ENCODE measurements around the gene ITGB6.

ITGB6 gene

DNA sequence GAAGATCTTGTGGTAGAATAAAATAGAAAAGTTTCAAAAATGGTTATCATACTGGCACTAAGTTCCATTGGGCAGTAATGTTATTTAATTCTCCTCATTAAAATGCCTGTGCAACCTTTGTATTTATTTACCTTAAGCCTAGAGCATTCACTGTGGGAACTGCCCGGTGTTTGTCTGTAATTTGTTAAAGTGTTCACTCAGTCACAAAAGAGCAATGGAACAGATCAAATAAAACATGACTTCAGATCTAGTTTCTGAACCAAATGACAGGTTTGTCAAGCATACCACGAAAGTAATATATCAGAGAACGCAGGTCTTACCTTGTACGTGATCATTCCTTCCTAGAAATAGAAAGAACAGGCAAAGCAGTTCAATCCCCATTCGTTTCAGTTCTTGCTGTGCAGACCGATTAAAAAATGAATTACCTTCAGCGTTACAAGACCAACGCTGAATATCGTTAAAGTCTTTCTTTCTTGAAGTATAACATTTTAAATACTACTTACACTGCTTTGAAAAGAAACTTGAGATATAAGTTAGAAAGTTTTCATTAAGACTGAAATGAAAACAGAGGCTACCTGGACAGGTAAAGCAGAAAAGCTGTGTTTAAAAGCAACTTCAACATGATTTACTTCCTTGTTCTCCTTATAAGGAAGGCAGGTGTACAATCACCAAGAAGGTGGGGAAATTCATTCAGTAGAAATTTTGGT, at the start of gene ITGB6:
ITGB6 (minus strand) TSS at position 590 of the 707 bp plus-strand sequence; CDS start at position 381, 209 bp downstream.
- DNase-seq (ENCODE audit: low read depth): no peak

DNA sequence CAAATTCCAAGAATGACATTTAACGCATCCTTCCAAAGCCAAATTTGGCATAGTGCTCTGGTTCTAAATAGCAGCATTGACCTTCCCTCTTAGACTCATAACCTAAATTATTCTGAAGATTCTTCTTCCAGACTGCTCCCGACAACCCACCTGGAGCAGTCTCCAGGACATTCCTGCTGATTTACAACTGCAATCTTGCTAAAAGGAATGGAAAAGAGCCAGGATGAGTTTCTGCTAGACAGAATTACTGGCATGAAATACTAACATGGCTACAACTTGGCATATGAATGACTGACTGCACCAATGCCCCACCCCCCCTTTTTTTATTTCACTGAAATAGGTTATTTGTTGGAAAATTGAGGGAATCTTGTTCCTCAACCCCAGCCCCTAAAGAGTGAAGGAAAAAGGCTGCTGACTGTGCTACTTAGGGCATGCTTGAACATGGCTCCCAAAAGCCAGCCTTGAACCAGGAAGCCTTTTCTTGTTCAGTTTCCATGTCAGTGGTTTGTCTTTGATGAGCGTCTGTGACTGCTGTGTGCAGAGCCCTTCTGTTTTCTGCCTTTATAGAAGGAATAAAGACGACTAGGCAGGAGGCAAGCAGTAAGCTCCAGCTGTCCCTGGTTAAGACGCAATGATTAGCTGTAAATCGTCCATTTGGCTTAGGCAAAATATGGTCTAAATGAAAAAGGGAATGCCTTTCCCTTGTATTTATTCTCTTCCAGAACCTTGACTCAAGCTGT, 47.4 kb upstream of the ITGB6 start:
- no peak for DNase-seq (ENCODE audit: low read depth)

GRCh38 chr2:160246356-160246755, 46.3 kb upstream of the ITGB6 start:
- no peak for DNase-seq (ENCODE audit: low read depth)

GRCh38 chr2:160245614-160246155, 45.6 kb upstream of the ITGB6 start:
- DNase-seq (ENCODE audit: low read depth): no peak

GRCh38 chr2:160242893-160243564, 43.0 kb upstream of the ITGB6 start:
- no peak for DNase-seq (ENCODE audit: low read depth)

DNA sequence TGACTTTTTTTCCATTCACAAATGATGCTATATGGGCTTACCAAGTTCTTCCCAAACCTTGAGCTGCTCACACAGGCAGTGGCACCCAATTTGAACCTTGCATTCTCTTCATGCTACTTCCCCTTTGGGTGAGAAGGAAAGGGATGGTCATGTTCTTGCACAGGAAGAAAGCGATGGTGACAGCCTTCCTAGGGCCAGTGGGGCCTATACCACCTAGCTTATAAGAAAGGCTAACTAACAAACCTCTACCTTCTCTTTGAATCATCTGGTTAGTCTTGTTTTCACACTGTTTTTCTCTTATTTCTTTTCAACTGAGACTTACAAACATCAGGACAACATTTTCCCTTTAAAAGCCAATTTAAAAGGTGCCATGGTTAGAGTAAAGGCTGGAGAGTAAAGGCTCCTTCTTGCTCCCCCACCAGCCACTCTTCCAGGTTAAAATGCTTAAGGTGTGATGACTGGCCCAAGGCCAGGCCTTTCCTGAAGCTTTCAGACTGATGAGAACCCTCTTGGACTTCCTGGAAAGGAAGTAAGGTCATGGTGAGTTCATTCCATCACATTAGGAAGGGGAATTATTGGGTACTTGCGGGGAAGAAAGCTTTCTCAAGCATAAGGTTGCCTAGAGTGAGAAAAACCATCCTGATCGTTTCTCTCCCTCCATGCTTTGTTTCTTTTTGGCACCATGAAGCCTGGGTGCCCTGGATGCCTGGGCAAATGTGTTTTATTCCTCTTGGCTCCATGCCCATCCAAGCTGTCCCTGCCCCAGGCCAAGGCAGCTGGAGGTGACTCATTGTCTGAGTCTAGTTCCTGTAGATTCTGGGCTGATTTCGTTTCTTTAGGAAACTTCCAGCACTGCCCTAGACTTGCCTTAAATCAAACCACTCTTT, 41.4 kb upstream of the ITGB6 start:
- DNase-seq (ENCODE audit: low read depth): no peak

DNA sequence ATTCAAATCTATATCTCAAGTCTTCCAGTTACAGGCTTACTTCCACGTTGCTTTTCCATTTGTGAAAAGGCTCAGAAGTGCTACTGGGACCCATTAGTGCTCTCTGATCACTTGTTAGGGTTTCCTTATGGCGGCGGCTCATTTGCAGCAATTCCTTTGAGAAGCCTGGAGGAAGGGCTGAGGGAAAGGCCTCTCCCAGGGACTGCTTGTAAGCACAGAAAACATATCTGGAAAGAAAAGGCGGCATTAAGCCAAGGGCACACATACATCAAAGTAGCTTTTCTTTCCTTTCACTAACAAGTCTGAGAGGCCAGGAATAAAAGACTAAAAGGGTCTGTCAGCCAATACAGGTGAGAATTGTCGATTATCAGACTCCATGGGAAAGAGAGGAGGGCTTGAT, 39.4 kb upstream of the ITGB6 start:
- no peak for DNase-seq (ENCODE audit: low read depth)

- no peak for DNase-seq (ENCODE audit: low read depth)
These were observed 38.3 kb upstream of the ITGB6 start for GRCh38 chr2:160238392-160238791.

DNA sequence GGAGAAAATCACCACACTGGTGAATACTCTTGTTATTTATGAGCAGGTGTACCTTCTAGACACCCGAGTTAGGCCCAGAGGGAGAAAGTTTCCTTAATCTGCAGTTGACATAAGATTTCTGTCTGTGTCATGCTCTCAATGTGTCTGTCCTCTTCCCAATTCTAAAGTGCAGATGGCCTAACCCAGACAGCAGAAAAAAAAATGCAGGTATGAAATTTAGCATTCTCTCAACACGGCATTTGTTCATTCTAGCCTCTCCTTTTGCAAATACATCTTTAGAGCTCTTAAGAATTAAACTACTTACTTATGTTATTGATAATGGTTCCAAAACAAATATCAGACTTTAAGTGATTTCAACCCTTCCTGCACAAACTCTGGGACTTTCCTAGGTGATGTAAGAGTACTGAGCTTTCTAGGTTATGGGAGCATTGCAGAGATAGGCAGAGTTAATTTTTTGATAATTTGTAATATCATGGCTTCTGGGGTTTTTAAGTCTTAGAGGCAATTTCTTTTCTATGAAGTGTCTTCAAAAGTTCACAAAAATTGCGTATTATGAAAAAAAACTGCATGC, 32.9 kb upstream of the ITGB6 start:
- no peak for DNase-seq (ENCODE audit: low read depth)

DNA sequence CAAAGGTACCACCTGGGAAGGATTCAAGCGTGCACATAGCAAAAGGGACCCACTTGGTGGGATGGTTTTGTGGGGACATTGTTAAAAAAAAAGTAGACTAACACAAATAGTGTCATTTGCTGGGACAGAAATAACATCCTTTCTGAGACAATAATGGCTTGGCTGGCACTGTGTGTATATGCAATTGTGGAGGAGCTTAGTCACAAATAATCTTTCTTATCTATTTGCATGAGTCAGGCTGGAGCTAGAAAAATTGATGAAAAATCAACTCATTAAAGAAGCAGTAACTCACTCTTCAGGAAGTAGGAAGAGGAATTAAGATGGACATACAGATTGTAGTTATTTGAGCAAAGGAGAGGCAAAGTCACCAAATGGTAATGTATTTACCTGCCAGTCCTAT, 29.5 kb upstream of the ITGB6 start:
- DNase-seq (ENCODE audit: low read depth): no peak

GRCh38 chr2:160228141-160228917, 28.3 kb upstream of the ITGB6 start:
- DNase-seq (ENCODE audit: low read depth): no peak

- DNase-seq (ENCODE audit: low read depth): no peak
These were observed 27.3 kb upstream of the ITGB6 start for GRCh38 chr2:160227293-160227915.

- no peak for DNase-seq (ENCODE audit: low read depth)
These were observed 26.3 kb upstream of the ITGB6 start for GRCh38 chr2:160226367-160226766.

- no peak for DNase-seq (ENCODE audit: low read depth)
These were observed 25.6 kb upstream of the ITGB6 start for GRCh38 chr2:160225722-160226121.

GRCh38 chr2:160224507-160224906, 24.4 kb upstream of the ITGB6 start:
- no peak for DNase-seq (ENCODE audit: low read depth)

GRCh38 chr2:160224060-160224459, 24.0 kb upstream of the ITGB6 start:
- no peak for DNase-seq (ENCODE audit: low read depth)

- DNase-seq (ENCODE audit: low read depth): no peak
These were observed 23.5 kb upstream of the ITGB6 start for GRCh38 chr2:160223560-160223959.

DNA sequence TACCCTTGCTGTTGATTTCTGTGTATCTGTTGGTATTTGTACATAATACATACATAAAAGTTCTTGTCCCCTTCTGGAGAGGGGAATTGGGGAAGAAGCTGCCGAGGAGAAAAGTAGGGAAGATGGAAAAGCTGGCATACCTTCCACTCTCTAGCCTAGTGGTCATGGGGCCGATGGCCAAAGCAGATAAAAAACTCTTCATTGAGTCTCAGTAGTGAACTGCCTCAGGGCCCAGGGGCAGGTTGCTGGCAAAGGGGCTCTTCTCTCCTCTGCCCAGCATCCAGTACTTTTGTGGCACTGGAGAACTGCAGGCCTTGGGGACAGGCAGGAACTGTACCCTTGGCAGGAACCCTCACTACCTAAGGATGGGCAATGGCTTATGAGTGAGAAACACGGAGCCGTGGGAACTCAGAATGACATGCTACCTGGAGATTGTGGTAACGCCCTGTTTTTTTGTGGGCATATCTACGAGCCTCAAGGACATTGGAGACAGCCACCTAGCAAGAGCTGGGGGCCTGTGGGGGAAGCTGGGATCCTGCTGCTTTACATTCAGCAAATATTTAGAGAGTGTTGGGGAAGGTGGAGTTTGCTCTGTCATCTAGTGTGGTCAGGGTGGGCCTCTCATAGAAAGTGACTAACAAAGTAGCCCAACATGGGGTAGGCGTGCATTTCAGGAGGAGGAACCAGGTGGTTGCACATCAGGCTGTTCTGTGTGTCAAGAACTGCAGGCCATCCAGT, 22.6 kb upstream of the ITGB6 start:
- DNase-seq (ENCODE audit: low read depth): no peak
